Measurements from ENCODE around the gene MPHOSPH9. TPM values are rescaled to one million over a fixed set of nuclear protein-coding genes. Genes with fewer than 3 reads are reported as not detected.

Gene MPHOSPH9
- total RNA-seq, 4 donors from 2014 or later, result 11.5 to 26.8 (median 14.7) TPM

DNA sequence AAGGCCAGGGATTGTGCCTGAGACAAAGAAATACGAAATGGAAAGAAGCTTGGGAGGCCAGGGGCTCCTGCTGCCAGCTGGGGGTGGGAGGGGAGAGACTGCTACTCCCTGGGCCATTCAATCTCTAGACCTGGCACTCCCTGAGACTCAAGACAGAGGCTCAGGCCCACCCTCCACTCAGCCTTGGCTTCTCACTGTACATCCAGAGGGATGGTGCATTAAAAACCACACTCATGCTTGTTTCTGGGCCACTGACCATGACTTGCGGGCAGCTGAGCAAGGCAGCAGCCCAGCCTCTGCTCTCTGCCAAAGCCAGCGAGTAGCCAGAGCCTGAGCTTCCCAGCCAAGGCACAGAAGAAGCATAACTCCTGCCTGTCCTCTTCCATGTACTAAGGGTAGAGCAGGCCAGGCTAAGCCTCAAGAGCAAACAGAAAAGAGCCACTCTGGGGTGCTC is 123.6 kb downstream of the MPHOSPH9 start:
- WGBS, 2 donors (ENCODE audit: low coverage in 1 of 2), result 40 to 47% methylated on average over 1 to 2 of the region's 3 CpGs
- Histone ChIP-seq H3K9me3 (no peaks in the 10 kb centered on the region), H3K4me3 (no peak overlapping the region), H3K27ac (peak overlapping the region in 2 of 4 donors; percentile 38 to 54), H3K36me3 (peaks cover 0 to 18% of the 10 kb centered on the region in 2 donors), H3K4me1 (peaks cover 0 to 85% (median 23%) of the 10 kb centered on the region in 3 donors), H3K27me3 (no peaks in the 10 kb centered on the region)
- TF ChIP-seq EP300 (IDR thresholded peaks at IDR 0.05), result no peak
- no peak for TF ChIP-seq POLR2AphosphoS5 (IDR thresholded peaks at IDR 0.05)
- TF ChIP-seq POLR2A (IDR thresholded peaks at IDR 0.05), result no peak
- no peak for TF ChIP-seq CTCF (IDR thresholded peaks at IDR 0.05)
- ATAC-seq, result no peak

DNA sequence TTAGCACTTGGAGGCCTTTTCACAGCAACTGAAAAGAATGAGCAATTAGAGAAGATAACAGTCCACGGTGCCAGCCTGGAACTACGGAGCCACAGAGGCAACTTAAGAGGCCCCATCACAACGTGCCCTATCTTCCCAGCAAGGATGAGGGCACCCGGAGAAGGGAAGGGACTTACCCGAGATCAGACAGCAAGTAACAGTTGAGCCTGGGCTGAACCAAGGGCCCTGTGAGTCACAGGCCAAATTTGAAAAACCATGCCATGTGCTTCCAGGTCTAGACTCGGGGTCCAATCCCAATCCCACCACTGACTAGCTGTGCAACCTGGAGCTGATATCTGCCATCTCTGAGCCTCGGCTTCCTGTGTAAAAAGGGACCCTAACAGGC is 124.3 kb downstream of the MPHOSPH9 start:
- Histone ChIP-seq H3K9me3 (no peaks in the 10 kb centered on the region), H3K4me1 (peaks cover 0 to 79% (median 21%) of the 10 kb centered on the region in 3 donors), H3K27ac (peak overlapping the region in 2 of 4 donors; percentile 38 to 54), H3K36me3 (peaks cover 0 to 18% of the 10 kb centered on the region in 2 donors), H3K4me3 (no peak overlapping the region), H3K27me3 (no peaks in the 10 kb centered on the region)
- WGBS, 2 donors (ENCODE audit: low coverage in 1 of 2), result 66% methylated on average over 3 of the region's 7 CpGs; no CpG with 5 or more reads in 1 of the 2 donors
- ATAC-seq, result no peak
- TF ChIP-seq POLR2AphosphoS5 (IDR thresholded peaks at IDR 0.05), result no peak

DNA sequence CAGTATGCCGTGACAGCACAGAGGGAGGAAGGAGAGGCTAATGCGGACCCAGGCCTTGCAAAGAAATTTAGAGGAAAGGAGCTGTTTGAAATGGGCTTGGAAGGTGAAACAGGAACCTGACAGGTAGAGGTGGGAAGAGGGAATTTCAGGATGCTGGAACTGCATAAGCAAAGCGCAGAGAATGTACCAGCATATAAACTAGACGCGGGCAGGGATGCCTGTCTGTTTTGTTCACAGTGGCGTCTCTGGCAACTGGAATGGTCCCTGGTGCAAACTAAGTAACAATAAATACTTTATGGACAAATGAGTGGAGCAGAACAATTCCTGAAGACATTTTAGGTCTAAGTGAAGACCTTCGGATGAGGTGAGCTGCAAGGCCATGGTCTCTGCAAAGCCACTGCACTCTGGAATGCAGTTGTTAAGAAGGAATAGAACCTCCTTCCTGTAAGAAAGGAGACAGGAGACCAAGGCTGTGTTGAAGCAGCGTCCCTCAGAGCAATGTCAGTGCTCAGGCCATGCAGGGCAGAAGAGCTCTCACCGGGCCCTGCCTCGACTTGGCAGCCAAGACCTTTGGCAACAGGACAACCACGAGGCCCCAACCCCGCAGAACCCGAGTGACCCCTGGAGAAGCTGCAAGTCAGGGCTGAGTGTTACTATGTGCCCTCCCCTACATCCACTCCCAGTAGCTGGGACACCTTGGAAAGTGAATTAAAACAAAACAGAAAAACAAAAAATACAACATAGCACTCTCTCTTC is 124.8 kb downstream of the MPHOSPH9 start:
- 80 to 89% methylated on average over 6 to 7 of the region's 13 CpGs for WGBS, 2 donors (ENCODE audit: low coverage in 1 of 2)
- Histone ChIP-seq H3K4me3 (no peak overlapping the region), H3K4me1 (peaks cover 0 to 78% (median 21%) of the 10 kb centered on the region in 3 donors), H3K36me3 (peaks cover 0 to 18% of the 10 kb centered on the region in 2 donors), H3K27me3 (no peaks in the 10 kb centered on the region), H3K9me3 (no peaks in the 10 kb centered on the region), H3K27ac (peak overlapping the region in 2 of 4 donors; percentile 52 to 54)
- TF ChIP-seq CTCF (IDR thresholded peaks at IDR 0.05), result no peak
- no peak for TF ChIP-seq EP300 (IDR thresholded peaks at IDR 0.05)
- no peak for TF ChIP-seq POLR2A (IDR thresholded peaks at IDR 0.05)
- no peak for ATAC-seq

DNA sequence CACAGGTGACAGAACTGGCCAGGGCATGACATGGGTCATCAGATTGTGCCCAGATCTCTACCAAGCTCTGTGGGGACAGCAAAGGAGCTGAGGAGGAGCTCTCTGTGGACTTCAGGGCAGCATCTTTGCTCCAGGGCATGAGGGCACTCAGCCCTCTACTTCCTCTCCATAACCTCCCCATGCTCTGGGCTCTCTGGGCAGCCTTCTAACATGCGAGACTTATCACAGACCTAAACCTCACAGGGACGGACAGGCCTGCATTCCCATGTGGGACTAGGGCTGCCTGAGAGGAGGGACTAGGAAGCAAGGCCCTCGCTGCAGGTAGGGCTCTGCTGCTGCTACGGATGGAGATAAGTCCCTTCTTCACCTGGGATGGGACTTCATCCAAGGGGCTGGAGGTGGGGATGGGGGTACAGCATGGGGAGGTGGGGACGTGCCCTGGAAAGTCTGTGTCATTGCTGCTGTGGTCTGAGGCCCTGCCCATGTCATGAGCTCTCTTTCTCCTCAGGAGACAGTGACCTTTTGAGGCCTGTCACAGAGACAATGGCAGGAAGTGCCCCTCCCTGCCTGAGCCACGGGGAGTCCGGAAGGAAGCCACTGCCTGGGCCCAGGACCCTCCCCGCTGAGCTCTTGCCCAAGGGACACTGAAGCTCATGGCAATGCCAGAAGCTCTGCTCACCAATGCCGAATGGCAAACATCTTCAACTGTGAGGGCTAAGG is 126.1 kb downstream of the MPHOSPH9 start:
- Histone ChIP-seq H3K9me3 (no peaks in the 10 kb centered on the region), H3K4me1 (peaks cover 0 to 76% (median 18%) of the 10 kb centered on the region in 3 donors), H3K27me3 (no peaks in the 10 kb centered on the region), H3K27ac (peak overlapping the region in 3 of 4 donors; percentile 21 to 54 (median 52)), H3K4me3 (no peak overlapping the region), H3K36me3 (peaks cover 0 to 18% of the 10 kb centered on the region in 2 donors)
- TF ChIP-seq EP300 (IDR thresholded peaks at IDR 0.05), result no peak
- no peak for TF ChIP-seq POLR2AphosphoS5 (IDR thresholded peaks at IDR 0.05)
- no peak for TF ChIP-seq POLR2A (IDR thresholded peaks at IDR 0.05)
- no peak for TF ChIP-seq CTCF (IDR thresholded peaks at IDR 0.05)
- WGBS, 2 donors (ENCODE audit: low coverage in 1 of 2), result no CpG with 5 or more reads among the region's 9 CpGs
- peak; percentile 24 for ATAC-seq

- peaks cover 0 to 18% of the 10 kb centered on the region in 2 donors for H3K36me3 ChIP-seq
- no peak overlapping the region for H3K4me3 ChIP-seq
- H3K4me1 ChIP-seq, result peaks cover 0 to 70% (median 18%) of the 10 kb centered on the region in 3 donors
- no peaks in the 10 kb centered on the region for H3K27me3 ChIP-seq
- peak; percentile 24 for ATAC-seq
- H3K27ac ChIP-seq, result peak overlapping the region in 3 of 4 donors; percentile 32 to 54 (median 41)
- TF ChIP-seq POLR2AphosphoS5 (IDR thresholded peaks at IDR 0.05) (peak; percentile 49), POLR2A (IDR thresholded peaks at IDR 0.05) (no peak)
- H3K9me3 ChIP-seq, result no peaks in the 10 kb centered on the region
- 85 to 90% methylated on average over 2 to 7 of the region's 14 CpGs for WGBS, 2 donors (ENCODE audit: low coverage in 1 of 2)
Measured at GRCh38 chr12:123105211-123105826, 127.6 kb downstream of the MPHOSPH9 start.

All from gastroesophageal sphincter (tissue), 4 donors.